ENCODE results near the gene LSAMP. TPM values are rescaled to one million over a fixed set of nuclear protein-coding genes. Genes with fewer than 3 reads are reported as not detected.
A peak's percentile ranks its signal among the peaks of the same experiment; 100 is the strongest.

LSAMP gene
- total RNA-seq, 1 donor from 2014 or later, result 16.4 TPM

GRCh38 chr3:115808244-115808643 lies 637.0 kb downstream of the LSAMP start:
- DNase-seq (ENCODE audit: low read depth) (no peak), FAIRE-seq (no peak)
- H3K4me3 Mint-ChIP-seq (ENCODE audit: unreplicated experiment), result no peak overlapping the region
- H3K36me3 Mint-ChIP-seq (ENCODE audit: low read depth, unreplicated experiment), result peaks cover 3% of the 10 kb centered on the region
- Histone ChIP-seq H3K36me3 (ENCODE audit: insufficient read depth, low read length) (no peaks in the 10 kb centered on the region), H3K27ac (ENCODE audit: low read depth, low read length) (no peak overlapping the region), H3K9ac (ENCODE audit: low read length) (no peak overlapping the region), H2AFZ (ENCODE audit: low read depth, low read length) (no peak overlapping the region), H3K79me2 (ENCODE audit: insufficient read depth, low read length) (no peaks in the 10 kb centered on the region), H3K4me2 (ENCODE audit: low read length) (no peak overlapping the region), H4K20me1 (ENCODE audit: insufficient read depth, low read length) (no peaks in the 10 kb centered on the region), H3K9me3 (ENCODE audit: insufficient read depth, low read depth, low read length) (no peaks in the 10 kb centered on the region), H3K4me3 (ENCODE audit: insufficient read depth, low read depth, low read length) (no peak overlapping the region), H3K4me1 (ENCODE audit: insufficient read depth, low read length) (peaks cover 27% of the 10 kb centered on the region), H3K27me3 (ENCODE audit: insufficient read depth, low read length) (no peaks in the 10 kb centered on the region)
- no peaks in the 10 kb centered on the region for H3K27me3 Mint-ChIP-seq (ENCODE audit: low read depth, unreplicated experiment)
- peaks cover 18% of the 10 kb centered on the region for H3K4me1 Mint-ChIP-seq (ENCODE audit: low read depth, unreplicated experiment)
- no peaks in the 10 kb centered on the region for H3K9me3 Mint-ChIP-seq (ENCODE audit: unreplicated experiment)
- H3K27ac Mint-ChIP-seq (ENCODE audit: unreplicated experiment), result no peak overlapping the region
- no peak for TF ChIP-seq EZH2 (IDR thresholded peaks at IDR 0.05; ENCODE audit: insufficient read depth, low read length)
- no peak for TF ChIP-seq CTCF (IDR thresholded peaks at IDR 0.05; ENCODE audit: insufficient read depth, low read depth, low read length)

- FAIRE-seq (peak; percentile 37), DNase-seq (ENCODE audit: low read depth) (peak; percentile 46)
- H3K27me3 ChIP-seq (ENCODE audit: insufficient read depth, low read length), result no peaks in the 10 kb centered on the region
- H3K4me1 ChIP-seq (ENCODE audit: insufficient read depth, low read length), result peaks cover 27% of the 10 kb centered on the region
- H3K9me3 ChIP-seq (ENCODE audit: insufficient read depth, low read depth, low read length), result no peaks in the 10 kb centered on the region
- peak overlapping the region; percentile 28 for H3K9ac ChIP-seq (ENCODE audit: low read length)
- no peaks in the 10 kb centered on the region for H3K27me3 Mint-ChIP-seq (ENCODE audit: low read depth, unreplicated experiment)
- no peaks in the 10 kb centered on the region for H4K20me1 ChIP-seq (ENCODE audit: insufficient read depth, low read length)
- H3K36me3 ChIP-seq (ENCODE audit: insufficient read depth, low read length), result no peaks in the 10 kb centered on the region
- no peak overlapping the region for H2AFZ ChIP-seq (ENCODE audit: low read depth, low read length)
- H3K4me3 ChIP-seq (ENCODE audit: insufficient read depth, low read depth, low read length), result no peak overlapping the region
- TF ChIP-seq CTCF (IDR thresholded peaks at IDR 0.05; ENCODE audit: insufficient read depth, low read depth, low read length) (no peak), EZH2 (IDR thresholded peaks at IDR 0.05; ENCODE audit: insufficient read depth, low read length) (no peak)
- H3K4me1 Mint-ChIP-seq (ENCODE audit: low read depth, unreplicated experiment), result peaks cover 18% of the 10 kb centered on the region
- peak overlapping the region; percentile 45 for H3K27ac ChIP-seq (ENCODE audit: low read depth, low read length)
- H3K4me3 Mint-ChIP-seq (ENCODE audit: unreplicated experiment), result no peak overlapping the region
- H3K79me2 ChIP-seq (ENCODE audit: insufficient read depth, low read length), result no peaks in the 10 kb centered on the region
- H3K36me3 Mint-ChIP-seq (ENCODE audit: low read depth, unreplicated experiment), result peaks cover 3% of the 10 kb centered on the region
- H3K9me3 Mint-ChIP-seq (ENCODE audit: unreplicated experiment), result no peaks in the 10 kb centered on the region
- H3K27ac Mint-ChIP-seq (ENCODE audit: unreplicated experiment), result peak overlapping the region; percentile 82
- H3K4me2 ChIP-seq (ENCODE audit: low read length), result peak overlapping the region; percentile 10
Measured at GRCh38 chr3:115806501-115806900, 638.8 kb downstream of the LSAMP start.

GRCh38 chr3:115805520-115805919 lies 639.8 kb downstream of the LSAMP start:
- peak overlapping the region; percentile 73 for H3K9ac ChIP-seq (ENCODE audit: low read length)
- no peak overlapping the region for H3K27ac Mint-ChIP-seq (ENCODE audit: unreplicated experiment)
- no peaks in the 10 kb centered on the region for H3K79me2 ChIP-seq (ENCODE audit: insufficient read depth, low read length)
- peaks cover 31% of the 10 kb centered on the region for H3K4me1 ChIP-seq (ENCODE audit: insufficient read depth, low read length)
- H3K36me3 ChIP-seq (ENCODE audit: insufficient read depth, low read length), result no peaks in the 10 kb centered on the region
- H3K4me3 Mint-ChIP-seq (ENCODE audit: unreplicated experiment), result no peak overlapping the region
- H3K27ac ChIP-seq (ENCODE audit: low read depth, low read length), result peak overlapping the region; percentile 95
- no peak overlapping the region for H3K4me2 ChIP-seq (ENCODE audit: low read length)
- no peaks in the 10 kb centered on the region for H3K9me3 ChIP-seq (ENCODE audit: insufficient read depth, low read depth, low read length)
- FAIRE-seq, result no peak
- no peak overlapping the region for H3K4me3 ChIP-seq (ENCODE audit: insufficient read depth, low read depth, low read length)
- H3K9me3 Mint-ChIP-seq (ENCODE audit: unreplicated experiment), result no peaks in the 10 kb centered on the region
- H3K4me1 Mint-ChIP-seq (ENCODE audit: low read depth, unreplicated experiment), result peaks cover 18% of the 10 kb centered on the region
- H3K36me3 Mint-ChIP-seq (ENCODE audit: low read depth, unreplicated experiment), result peaks cover 3% of the 10 kb centered on the region
- DNase-seq (ENCODE audit: low read depth), result no peak
- H3K27me3 ChIP-seq (ENCODE audit: insufficient read depth, low read length), result no peaks in the 10 kb centered on the region
- no peak overlapping the region for H2AFZ ChIP-seq (ENCODE audit: low read depth, low read length)
- TF ChIP-seq EZH2 (IDR thresholded peaks at IDR 0.05; ENCODE audit: insufficient read depth, low read length), result no peak
- no peak for TF ChIP-seq CTCF (IDR thresholded peaks at IDR 0.05; ENCODE audit: insufficient read depth, low read depth, low read length)
- H3K27me3 Mint-ChIP-seq (ENCODE audit: low read depth, unreplicated experiment), result no peaks in the 10 kb centered on the region
- H4K20me1 ChIP-seq (ENCODE audit: insufficient read depth, low read length), result no peaks in the 10 kb centered on the region

Measured in astrocyte (in vitro differentiated cells and primary cell).